GM08714 (cell line): ENCODE data around the gene FZR1.
A peak's percentile ranks its signal among the peaks of the same experiment; 100 is the strongest.

Experiments
- H3K4me3 ChIP-seq: fragments of 200-500 bp; sonication (Bioruptor generic); 2 replicates; pipeline ENCODE4 v1.5.1; 2014; ENCODE audit warnings: mild to moderate bottlenecking, low read length, inconsistent platforms
- ZNF274 ChIP-seq: IDR thresholded peaks from 2 replicates; pipeline ENCODE4 v1.6.1; 2012; ENCODE audit warnings: mild to moderate bottlenecking, low read depth, low read length

The FZR1 gene

GRCh38 chr19:3505598-3506383 is at the start of gene FZR1:
Gene FZR1, plus strand, starts transcription at chr19:3506311. Its CDS starts 16,679 bp downstream, at chr19:3522990.
- H3K4me3 ChIP-seq = peak within 1 kb of the TSS; percentile 88
- no peak for TF ChIP-seq ZNF274

DNA sequence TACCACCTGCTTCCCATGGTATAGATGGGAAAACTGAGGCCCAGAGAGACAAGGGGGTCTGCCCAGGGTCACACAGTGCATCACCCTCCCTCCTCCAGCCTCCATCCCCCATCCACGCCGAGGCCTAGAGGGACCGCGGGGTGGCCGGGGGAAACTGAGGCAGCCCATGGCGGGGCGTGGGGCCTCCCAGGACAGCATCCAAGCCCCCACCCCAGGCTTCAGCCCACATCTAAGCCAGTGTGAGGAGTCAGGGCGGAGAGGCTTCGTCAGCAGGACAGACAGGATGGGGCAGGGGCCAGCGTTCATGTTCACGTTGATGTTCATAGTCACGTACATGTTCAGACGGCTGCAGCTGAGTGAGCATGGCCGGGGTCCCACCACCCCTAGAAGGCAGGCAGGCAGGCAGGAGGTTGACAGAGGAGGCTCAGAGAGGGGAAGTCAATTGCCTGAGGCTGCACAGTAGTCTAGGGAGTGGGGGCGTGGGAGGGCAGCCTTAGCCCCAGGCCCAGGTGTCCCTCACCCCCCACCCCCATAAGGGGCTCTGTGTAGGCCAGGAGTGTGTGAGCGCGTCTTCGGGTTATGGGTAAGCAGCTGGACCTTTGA is 49.1 kb upstream of the FZR1 start:
- no peak overlapping the region for H3K4me3 ChIP-seq
- TF ChIP-seq ZNF274 = no peak

GRCh38 chr19:3457528-3458228 is 48.4 kb upstream of the FZR1 start:
- no peak overlapping the region for H3K4me3 ChIP-seq
- TF ChIP-seq ZNF274 = no peak

DNA sequence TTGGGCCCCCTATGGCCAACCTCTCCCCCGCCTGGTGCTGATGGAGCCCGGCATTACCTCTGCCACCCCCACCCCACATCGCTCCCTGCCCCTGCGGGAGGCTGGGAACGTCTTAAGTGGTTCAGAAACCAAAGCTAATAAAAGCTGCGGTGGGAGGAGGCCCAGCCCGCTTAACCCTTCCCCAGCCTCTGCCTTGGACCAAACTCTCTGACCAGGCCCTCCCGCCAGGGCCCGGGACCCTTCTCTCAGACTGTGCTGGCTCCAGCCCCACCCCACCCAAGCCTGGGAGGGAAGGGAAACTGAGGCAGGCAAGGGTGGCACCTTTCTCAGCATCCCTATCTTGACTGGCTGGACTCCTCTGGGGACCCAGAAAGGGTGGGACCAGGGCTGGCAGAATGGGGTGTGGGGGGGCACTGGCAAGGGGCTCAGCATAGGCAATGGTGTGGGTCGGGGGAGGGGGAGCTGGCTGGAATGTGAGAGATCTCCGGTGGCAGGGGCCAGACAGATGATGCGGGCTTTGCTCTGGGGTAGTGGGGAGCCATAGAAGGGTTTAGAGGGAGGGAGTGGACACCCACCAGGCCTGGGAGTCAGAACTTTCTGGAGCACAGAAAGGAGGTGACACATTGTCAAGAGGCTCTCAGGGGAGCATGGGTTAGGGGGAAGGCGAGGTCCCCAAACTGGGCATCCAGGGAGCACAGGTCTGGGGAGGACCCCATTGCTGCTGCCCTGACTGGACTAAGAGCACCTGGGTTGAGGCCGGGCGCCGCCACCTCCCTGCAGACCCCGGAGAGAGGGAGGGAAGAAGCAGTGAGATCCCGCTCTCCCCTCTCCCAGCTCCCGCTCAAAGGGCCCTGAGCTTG is 47.7 kb upstream of the FZR1 start:
- H3K4me3 ChIP-seq = no peak overlapping the region
- no peak for TF ChIP-seq ZNF274

GRCh38 chr19:3459089-3459881 is 46.8 kb upstream of the FZR1 start:
- TF ChIP-seq ZNF274 = no peak

DNA sequence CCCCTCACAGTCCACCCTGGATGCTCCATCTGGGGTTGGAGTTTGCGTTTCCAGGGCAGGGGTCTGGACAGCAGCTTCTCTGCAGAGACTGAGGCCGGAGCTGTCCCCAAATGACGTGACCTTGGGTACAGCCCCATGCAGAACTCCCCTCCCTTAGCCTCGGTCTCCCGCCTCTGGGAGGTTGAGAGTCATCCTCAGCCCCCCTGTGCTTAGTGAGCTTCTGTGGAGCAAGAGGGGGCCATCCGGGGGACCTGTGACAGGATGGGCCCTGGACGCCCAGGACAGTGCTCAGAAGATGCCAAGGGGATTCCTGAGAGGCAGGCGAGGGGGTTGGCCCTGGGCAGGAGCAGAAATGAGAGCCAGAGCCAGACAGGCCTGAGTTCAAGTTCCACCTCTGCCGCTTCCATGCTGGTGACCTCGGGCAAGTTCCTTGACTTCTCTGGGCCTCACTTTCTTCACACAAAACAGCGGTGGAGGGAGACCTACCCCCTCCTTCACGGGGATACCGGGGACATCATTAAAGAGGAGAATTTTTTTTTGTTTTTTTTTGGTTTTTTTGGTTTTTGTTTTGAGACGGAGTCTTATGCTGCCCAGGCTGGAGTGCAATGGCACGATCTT is 46.0 kb upstream of the FZR1 start:
- no peak overlapping the region for H3K4me3 ChIP-seq
- TF ChIP-seq ZNF274 = no peak

More at GRCh38 chr19:3459089-3459881, 46.8 kb upstream of the FZR1 start:
- H3K4me3 ChIP-seq = no peak overlapping the region

DNA sequence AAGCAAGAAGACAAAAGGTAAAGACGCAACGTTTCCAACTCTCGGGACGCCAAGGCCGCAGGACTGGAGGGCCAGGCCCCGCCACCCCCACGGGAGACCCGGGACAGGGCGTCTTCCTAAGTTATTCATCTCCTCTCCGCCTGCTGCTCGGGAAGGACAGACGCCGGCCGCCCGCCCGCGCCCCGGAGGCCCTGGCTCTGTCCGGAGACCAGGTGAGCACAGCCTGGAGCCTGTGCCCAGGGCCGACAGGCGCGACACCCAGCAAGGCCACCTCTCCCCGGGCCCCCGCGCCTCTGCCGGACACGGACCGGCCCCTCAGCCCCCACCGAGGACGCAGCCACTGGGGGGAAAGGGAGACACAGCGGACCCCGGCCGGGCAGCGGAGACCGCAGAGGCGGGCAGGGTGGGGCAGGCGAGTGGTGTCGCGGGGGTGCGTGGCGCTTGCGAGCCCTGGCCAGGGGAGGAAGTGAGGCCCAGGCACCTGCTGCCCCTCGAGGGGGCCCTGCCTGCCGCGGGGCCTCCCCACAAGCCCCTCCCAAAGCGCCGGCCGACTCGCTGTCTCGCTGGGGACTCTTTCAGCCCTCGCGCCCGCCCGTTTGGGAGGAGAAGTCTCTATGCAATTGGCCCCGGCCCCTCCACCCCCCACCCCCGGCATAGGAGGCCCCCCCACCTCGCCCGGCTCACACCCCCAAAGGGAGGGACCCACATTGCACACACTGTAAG is 43.0 kb upstream of the FZR1 start:
- no peak for TF ChIP-seq ZNF274
- no peak overlapping the region for H3K4me3 ChIP-seq

GRCh38 chr19:3463714-3464586 is 42.2 kb upstream of the FZR1 start:
- H3K4me3 ChIP-seq = no peak overlapping the region
- no peak for TF ChIP-seq ZNF274

- TF ChIP-seq ZNF274 = no peak
- H3K4me3 ChIP-seq = no peak overlapping the region
These were observed 41.4 kb upstream of the FZR1 start for GRCh38 chr19:3464587-3465235.

DNA sequence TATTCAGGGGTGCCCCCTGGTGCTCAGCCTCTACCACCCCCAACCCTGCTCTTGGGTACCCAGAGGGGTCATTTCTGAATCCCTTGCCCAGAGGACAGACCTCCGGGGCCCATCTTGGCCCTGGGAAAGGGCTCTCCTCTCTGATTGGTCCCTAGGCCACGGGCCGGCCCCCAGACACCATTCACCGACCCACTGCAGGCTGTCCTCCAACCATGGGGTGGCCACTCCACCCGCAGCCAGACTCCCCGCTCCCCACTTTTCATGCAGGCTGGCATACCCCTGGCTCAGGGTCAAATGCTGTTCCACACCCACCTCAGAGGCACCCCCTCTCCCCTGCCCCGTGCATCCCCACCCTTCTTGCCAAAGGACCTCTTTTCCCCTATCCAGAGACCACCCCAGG is 40.6 kb upstream of the FZR1 start:
- no peak for TF ChIP-seq ZNF274
- no peak overlapping the region for H3K4me3 ChIP-seq

DNA sequence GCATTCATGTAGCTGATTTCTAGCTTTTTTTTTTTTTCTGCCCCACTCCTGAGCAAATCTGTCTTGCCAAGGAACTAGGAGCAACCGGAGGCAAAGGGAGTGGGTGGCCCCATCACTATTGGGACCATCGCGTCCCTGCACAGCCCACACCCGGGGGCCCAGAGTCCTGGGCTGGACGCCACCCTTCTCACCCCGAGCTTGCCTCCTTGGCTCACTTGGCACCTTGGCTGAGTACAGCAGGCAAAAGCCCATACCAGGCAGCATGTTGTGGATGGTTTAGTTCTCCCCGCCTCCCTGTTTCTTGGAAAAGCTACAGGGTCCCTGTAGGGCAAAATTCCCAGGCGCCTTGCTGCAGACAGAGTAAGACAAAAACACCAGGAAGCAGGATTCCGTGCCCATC is 39.5 kb upstream of the FZR1 start:
- H3K4me3 ChIP-seq = no peak overlapping the region
- TF ChIP-seq ZNF274 = no peak
